Ishikawa (cell line): ENCODE measurements around the gene EML3.

ENCODE experiments used
- CEBPB ChIP-seq: IDR thresholded peaks from 2 replicates; pipeline ENCODE4 v1.6.1; 2012
- CREB1 ChIP-seq: IDR thresholded peaks from 2 replicates; pipeline ENCODE4 v1.6.1; 2012; ENCODE audit warnings: low read depth
- EGR1 ChIP-seq: IDR thresholded peaks from 2 replicates; pipeline ENCODE4 v1.6.1; 2012
- EP300 ChIP-seq: IDR thresholded peaks from 2 replicates; pipeline ENCODE4 v1.6.1; 2012; ENCODE audit warnings: borderline replicate concordance
- FOXM1 ChIP-seq: IDR thresholded peaks from 2 replicates; pipeline ENCODE4 v1.6.1; 2012; ENCODE audit warnings: low read depth, borderline replicate concordance
- NFIC ChIP-seq: IDR thresholded peaks from 2 replicates; pipeline ENCODE4 v1.6.1; 2012
- RAD21 ChIP-seq: IDR thresholded peaks from 2 replicates; pipeline ENCODE4 v1.6.1; 2012; ENCODE audit warnings: low read depth
- TAF1 ChIP-seq: IDR thresholded peaks from 2 replicates; pipeline ENCODE4 v1.6.1; 2012; ENCODE audit warnings: low read depth, mild to moderate bottlenecking
- TCF12 ChIP-seq: IDR thresholded peaks from 2 replicates; pipeline ENCODE4 v1.6.1; 2012; ENCODE audit warnings: low read depth
- TEAD4 ChIP-seq: IDR thresholded peaks from 2 replicates; pipeline ENCODE4 v1.6.1; 2012
- YY1 ChIP-seq: IDR thresholded peaks from 2 replicates; pipeline ENCODE4 v1.6.1; 2012; ENCODE audit warnings: low read depth
- ZBTB7A ChIP-seq: IDR thresholded peaks from 2 replicates; pipeline ENCODE4 v1.6.1; 2012; ENCODE audit warnings: low read depth
- TF ChIP-seq, protein P1 (sequence below): IDR thresholded peaks from 2 replicates; pipeline ENCODE4 v1.6.1; 2012
- TF ChIP-seq, protein P2 (sequence below): IDR thresholded peaks from 2 replicates; pipeline ENCODE4 v1.6.1; 2012; ENCODE audit warnings: low read depth, mild to moderate bottlenecking
- TF ChIP-seq, protein P3 (sequence below): IDR thresholded peaks from 2 replicates; pipeline ENCODE4 v1.6.1; 2012

EML3 gene

DNA sequence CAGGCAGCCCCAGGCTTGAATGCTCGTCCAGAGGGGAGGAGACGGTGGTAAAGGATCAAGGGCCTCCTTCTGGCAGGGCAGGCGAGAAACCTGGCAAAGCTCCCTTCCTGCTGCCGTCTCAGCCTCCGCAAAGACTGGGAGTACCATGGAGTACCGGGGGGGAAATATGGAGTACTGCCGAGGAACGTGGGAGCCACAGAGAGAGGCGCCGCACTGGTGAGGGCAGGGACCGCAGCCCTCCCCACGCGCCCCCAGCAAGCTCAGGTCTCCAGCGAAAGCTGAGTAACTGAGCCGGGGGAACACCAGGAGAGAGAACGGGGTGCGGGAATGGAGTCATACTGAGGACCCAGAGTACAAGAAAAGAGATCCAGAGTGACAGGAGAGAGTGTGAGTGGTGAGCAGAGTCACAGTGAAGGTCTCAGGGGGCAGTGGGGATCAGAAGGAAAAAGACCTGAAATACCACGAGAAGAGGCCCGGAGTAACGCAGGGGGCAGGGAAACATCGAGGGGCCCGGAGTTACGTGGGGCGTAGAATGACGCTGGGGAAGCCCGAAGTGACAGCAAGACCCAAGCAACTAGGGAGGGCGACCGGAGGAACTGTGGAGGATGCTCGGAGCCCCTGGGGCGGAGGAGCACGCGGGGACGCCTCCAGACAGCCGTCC, 740 bp downstream of the EML3 start:
- TF ChIP-seq, protein P1, sequence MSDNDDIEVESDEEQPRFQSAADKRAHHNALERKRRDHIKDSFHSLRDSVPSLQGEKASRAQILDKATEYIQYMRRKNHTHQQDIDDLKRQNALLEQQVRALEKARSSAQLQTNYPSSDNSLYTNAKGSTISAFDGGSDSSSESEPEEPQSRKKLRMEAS = peak; percentile 17; the same call in 1 of the 2 replicates
- TF ChIP-seq YY1 (no peak), TAF1 (0 out of 2 replicates have a peak, but pooled peaks have one; percentile 19)

DNA sequence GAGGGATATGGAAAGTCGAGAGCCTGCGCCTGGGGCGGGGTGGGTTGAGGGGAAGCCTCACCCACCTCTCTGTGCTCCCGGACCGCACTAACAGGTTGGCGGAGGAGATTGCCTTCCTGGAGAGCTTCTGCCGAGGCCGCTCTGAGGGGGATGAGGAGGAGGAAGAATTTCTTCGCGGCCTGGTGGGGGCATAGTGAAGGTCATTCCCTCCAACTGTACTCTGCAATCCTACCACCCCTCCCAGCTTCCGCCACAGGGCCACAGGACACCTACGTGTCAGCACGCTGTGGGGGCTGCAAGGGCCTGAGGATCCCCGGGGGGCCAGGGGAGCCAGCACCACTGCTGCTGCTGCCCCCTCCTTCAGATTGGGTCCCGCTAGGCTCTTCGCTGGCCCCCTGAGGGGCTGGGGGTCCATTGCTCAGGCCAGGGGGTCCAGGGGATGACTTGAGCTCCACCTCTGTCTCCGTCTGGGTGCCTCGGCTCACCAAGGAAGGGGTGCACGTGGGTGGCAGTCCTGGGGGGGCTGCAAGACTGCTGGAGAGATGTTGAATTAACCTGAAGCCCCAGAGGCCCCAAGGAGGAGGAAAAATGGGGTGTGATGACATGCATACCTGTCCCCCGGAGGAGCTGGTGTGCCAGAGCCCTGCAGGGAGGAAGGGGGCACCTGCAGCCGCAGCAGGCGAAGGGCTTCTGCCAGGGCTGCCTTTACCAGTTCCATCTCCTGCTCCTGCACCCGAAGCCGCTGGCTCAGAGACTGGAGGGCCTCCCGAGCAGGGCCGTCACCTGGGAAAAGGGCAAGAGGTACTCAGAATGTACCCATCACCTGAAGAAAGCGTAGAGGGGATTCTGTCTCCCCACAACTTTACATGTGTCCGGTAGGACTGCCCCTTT, 1.5 kb downstream of the EML3 start:
- TF ChIP-seq NFIC = no peak
- TF ChIP-seq CEBPB = no peak
- TF ChIP-seq TAF1 = no peak
- TF ChIP-seq RAD21 = no peak
- TF ChIP-seq, protein P2, sequence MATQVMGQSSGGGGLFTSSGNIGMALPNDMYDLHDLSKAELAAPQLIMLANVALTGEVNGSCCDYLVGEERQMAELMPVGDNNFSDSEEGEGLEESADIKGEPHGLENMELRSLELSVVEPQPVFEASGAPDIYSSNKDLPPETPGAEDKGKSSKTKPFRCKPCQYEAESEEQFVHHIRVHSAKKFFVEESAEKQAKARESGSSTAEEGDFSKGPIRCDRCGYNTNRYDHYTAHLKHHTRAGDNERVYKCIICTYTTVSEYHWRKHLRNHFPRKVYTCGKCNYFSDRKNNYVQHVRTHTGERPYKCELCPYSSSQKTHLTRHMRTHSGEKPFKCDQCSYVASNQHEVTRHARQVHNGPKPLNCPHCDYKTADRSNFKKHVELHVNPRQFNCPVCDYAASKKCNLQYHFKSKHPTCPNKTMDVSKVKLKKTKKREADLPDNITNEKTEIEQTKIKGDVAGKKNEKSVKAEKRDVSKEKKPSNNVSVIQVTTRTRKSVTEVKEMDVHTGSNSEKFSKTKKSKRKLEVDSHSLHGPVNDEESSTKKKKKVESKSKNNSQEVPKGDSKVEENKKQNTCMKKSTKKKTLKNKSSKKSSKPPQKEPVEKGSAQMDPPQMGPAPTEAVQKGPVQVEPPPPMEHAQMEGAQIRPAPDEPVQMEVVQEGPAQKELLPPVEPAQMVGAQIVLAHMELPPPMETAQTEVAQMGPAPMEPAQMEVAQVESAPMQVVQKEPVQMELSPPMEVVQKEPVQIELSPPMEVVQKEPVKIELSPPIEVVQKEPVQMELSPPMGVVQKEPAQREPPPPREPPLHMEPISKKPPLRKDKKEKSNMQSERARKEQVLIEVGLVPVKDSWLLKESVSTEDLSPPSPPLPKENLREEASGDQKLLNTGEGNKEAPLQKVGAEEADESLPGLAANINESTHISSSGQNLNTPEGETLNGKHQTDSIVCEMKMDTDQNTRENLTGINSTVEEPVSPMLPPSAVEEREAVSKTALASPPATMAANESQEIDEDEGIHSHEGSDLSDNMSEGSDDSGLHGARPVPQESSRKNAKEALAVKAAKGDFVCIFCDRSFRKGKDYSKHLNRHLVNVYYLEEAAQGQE = no peak
- TF ChIP-seq CREB1 = no peak
- no peak for TF ChIP-seq TEAD4
- TF ChIP-seq, protein P1 = no peak
- TF ChIP-seq ZBTB7A = no peak
- TF ChIP-seq FOXM1 = no peak
- TF ChIP-seq EP300 = no peak

DNA sequence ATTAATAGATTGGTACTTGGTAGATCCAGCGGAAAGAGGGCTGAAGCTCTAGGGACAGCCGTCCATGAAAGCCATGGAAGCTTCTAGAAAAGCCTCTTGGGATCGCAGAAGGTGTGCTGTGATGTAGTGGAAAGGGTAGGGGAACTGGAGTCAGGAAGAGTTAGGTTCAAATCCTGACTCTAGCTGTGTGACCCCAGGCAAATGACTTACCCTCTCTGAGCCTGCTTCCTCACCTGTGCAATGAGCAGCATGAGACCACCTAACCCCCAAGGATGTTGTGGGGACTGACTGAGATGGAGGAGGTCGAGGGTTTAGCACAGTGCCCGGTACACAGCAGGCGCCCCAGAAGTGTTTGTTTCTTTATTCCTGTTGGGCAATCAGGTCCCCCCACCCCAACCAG, 2.2 kb downstream of the EML3 start:
- no peak for TF ChIP-seq ZBTB7A
- TF ChIP-seq YY1 = no peak
- TF ChIP-seq, protein P2 = no peak
- TF ChIP-seq TEAD4 = no peak
- no peak for TF ChIP-seq EGR1
- TF ChIP-seq, protein P1 = no peak

DNA sequence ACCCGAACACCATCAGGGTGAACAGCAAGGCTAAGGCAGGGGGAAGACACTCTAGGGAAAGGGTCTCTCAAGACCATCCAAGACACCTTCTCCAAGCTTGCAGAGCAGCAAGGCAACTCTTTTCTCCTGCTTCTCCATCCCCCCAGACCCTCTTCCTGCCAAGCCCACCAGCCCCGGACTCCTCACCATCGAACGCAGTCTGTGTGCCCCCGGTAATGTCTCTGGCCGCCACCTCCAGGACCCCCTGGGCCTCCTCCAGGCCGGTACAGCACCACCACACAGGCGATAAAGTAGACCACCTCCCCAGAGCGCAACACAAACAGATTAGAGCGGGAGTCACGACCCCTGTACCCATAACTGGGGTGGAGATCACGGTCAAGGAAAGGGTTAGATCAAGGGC, 3.8 kb downstream of the EML3 start:
- no peak for TF ChIP-seq FOXM1
- no peak for TF ChIP-seq TCF12
- TF ChIP-seq, protein P2 = no peak
- TF ChIP-seq EP300 = no peak
- TF ChIP-seq TEAD4 = no peak
- no peak for TF ChIP-seq ZBTB7A
- TF ChIP-seq CEBPB = no peak
- TF ChIP-seq, protein P1 = no peak
- TF ChIP-seq CREB1 = no peak
- TF ChIP-seq TAF1 = no peak
- TF ChIP-seq YY1 = no peak

DNA sequence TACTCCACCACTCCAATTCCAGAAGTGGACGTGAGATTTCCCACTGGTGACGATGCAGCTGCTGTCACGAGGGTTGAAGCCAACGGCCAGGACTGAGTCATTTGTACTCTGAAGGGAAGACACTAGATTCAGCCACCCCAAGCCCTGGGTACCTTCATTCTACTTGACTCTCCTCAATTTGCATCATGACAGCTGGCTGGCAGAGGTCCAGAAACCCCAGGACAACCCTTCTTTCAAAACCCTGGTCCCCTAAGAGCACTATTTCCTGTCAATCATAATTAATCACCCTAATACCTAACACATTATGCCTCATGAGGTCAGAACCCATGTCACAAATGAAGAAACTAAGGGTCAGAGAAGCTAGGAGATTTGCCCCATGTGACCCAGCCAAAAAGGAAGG, 4.9 kb downstream of the EML3 start:
- TF ChIP-seq, protein P1 = no peak
- TF ChIP-seq NFIC (no peak), TEAD4 (no peak), CEBPB (no peak), CREB1 (no peak), EGR1 (no peak), TAF1 (no peak), TCF12 (no peak), ZBTB7A (no peak), RAD21 (no peak), YY1 (no peak), EP300 (no peak), FOXM1 (no peak)
- TF ChIP-seq, protein P2 = no peak
- TF ChIP-seq, protein P3, sequence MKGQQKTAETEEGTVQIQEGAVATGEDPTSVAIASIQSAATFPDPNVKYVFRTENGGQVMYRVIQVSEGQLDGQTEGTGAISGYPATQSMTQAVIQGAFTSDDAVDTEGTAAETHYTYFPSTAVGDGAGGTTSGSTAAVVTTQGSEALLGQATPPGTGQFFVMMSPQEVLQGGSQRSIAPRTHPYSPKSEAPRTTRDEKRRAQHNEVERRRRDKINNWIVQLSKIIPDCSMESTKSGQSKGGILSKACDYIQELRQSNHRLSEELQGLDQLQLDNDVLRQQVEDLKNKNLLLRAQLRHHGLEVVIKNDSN = no peak
